Hepatocyte (in vitro differentiated cells): Measurements from ENCODE around the gene OSGIN1. TPM values are rescaled to one million over a fixed set of nuclear protein-coding genes. Genes with fewer than 3 reads are reported as not detected.

Experiments used
- DNase-seq: peaks from one replicate; pipeline ENCODE4 v3.0.0-alpha.2; 2016; ENCODE audit warnings: low spot score
- H2AFZ ChIP-seq: fragments of 200-600 bp; sonication (generic); 2 replicates; pipeline ENCODE4 v1.6.0; 2016; ENCODE audit warnings: antibody characterized with exemption, mild to moderate bottlenecking
- H3K27ac ChIP-seq: fragments of 200-600 bp; sonication (generic); 2 replicates; pipeline ENCODE4 v1.5.1; 2016; ENCODE audit warnings: mild to moderate bottlenecking
- H3K27me3 ChIP-seq: fragments of 200-600 bp; sonication (generic); 2 replicates; pipeline ENCODE4 v1.6.1; 2016
- H3K36me3 ChIP-seq: fragments of 200-600 bp; sonication (generic); replicated peaks from 2 replicates; pipeline ENCODE4 v1.5.1; 2016; ENCODE audit warnings: low read depth; ENCODE audit not compliant: insufficient read depth
- H3K4me1 ChIP-seq: fragments of 200-600 bp; sonication (generic); 2 replicates; pipeline ENCODE4 v1.5.1; 2016; ENCODE audit warnings: mild to moderate bottlenecking, moderate library complexity; ENCODE audit not compliant: insufficient read depth
- H3K4me2 ChIP-seq: fragments of 200-600 bp; sonication (generic); 2 replicates; pipeline ENCODE4 v1.6.0; 2016
- H3K4me3 ChIP-seq: fragments of 200-600 bp; sonication (generic); 2 replicates; pipeline ENCODE4 v1.5.1; 2016; ENCODE audit warnings: mild to moderate bottlenecking
- H3K79me2 ChIP-seq: fragments of 200-600 bp; sonication (generic); 2 replicates; pipeline ENCODE4 v1.6.0; 2017; ENCODE audit warnings: mild to moderate bottlenecking
- H3K9me2 ChIP-seq: fragments of 200-600 bp; sonication (generic); replicated peaks from 2 replicates; pipeline ENCODE4 v1.6.0; 2017; ENCODE audit warnings: mild to moderate bottlenecking; ENCODE audit not compliant: insufficient read depth
- H3K9me3 ChIP-seq: fragments of 200-600 bp; sonication (generic); 2 replicates; pipeline ENCODE4 v1.5.1; 2016; ENCODE audit warnings: low read depth, mild to moderate bottlenecking
- H4K20me1 ChIP-seq: fragments of 200-600 bp; sonication (generic); 2 replicates; pipeline ENCODE4 v1.6.0; 2016; ENCODE audit warnings: mild to moderate bottlenecking; ENCODE audit not compliant: insufficient read depth, poor library complexity, severe bottlenecking
- CTCF ChIP-seq: fragments of 200-600 bp; sonication (generic); IDR thresholded peaks from 2 replicates; pipeline ENCODE4 v1.5.1; 2016; ENCODE audit warnings: antibody characterized with exemption, mild to moderate bottlenecking; ENCODE audit not compliant: poor library complexity
- EZH2 ChIP-seq: fragments of 200-600 bp; sonication (generic); IDR thresholded peaks from 2 replicates; pipeline ENCODE4 v1.6.1; 2016; ENCODE audit warnings: antibody characterized with exemption, mild to moderate bottlenecking, borderline replicate concordance
- EZH2phosphoT487 ChIP-seq: fragments of 200-600 bp; sonication (generic); IDR thresholded peaks from one replicate; pipeline ENCODE4 v1.6.1; 2018; ENCODE audit warnings: antibody characterized with exemption, mild to moderate bottlenecking, low read depth, moderate library complexity; ENCODE audit not compliant: unreplicated experiment, severe bottlenecking
- WGBS: methylation state at CpG from one replicate; pipeline ENCODE4 v1.1.6; 2016; ENCODE audit warnings: low lambda C conversion rate; ENCODE audit errors: missing lambda C conversion rate; 5-methylcytosine and 5-hydroxymethylcytosine counted together
- polyA plus RNA-seq: library from polyadenylated mRNA; unstranded; fragments of >200 nt; fragmentation: Nextera tagmentation; extraction: Ambion mirVana; gene quantifications from 2 replicates; pipeline ENCODE4 v1.2.1, GENCODE V29; 2016
- total RNA-seq: library from RNA; depleted of rRNA; stranded (reverse); fragments of >200 nt; gene quantifications from 2 replicates; pipeline ENCODE4 v1.2.3, GENCODE V29; 2014

The OSGIN1 gene
- total and polyA plus RNA-seq, 2 experiments from 2014 or later = 1.9 to 10.0 TPM

DNA sequence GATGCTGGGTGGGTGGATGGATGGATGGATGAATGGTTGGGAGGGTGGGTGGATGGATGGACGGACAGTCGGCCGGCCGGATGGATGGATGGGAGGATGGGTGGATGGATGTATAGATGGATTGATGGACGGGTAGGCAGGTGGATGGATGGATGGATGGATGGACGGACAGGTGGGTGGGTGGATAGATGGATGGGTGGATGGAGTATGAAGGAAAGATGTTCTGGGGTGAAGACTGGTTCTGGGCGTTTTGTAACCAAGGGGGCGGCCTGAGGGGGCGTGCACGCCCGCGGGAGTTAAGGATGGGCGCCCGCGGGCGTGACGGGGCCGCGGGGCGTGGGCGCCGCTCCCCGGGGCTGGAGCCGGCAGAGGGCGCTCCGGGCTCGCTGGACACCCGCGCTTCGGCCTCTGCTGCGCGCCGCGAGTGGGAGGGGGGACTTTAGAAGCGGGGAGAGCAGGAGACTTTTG, 14.8 kb downstream of the OSGIN1 start, which contains the start of gene NECAB2:
NECAB2 (plus strand) TSS at position 407 of the 468 bp plus-strand sequence. CDS start 405 bp downstream, outside the sequence.
- Histone ChIP-seq H3K9me2 (no peaks in the 10 kb centered on the region), H4K20me1 (no peaks in the 10 kb centered on the region), H2AFZ (no peak within 1 kb of the TSS), H3K79me2 (no peaks in the 10 kb centered on the region), H3K36me3 (no peaks in the 10 kb centered on the region), H3K4me1 (no peaks in the 10 kb centered on the region), H3K27me3 (peaks cover 10% of the 10 kb centered on the region), H3K9me3 (no peaks in the 10 kb centered on the region), H3K4me3 (no peak within 1 kb of the TSS), H3K4me2 (peak within 1 kb of the TSS; percentile 90), H3K27ac (no peak within 1 kb of the TSS)
- peak; percentile 71 for DNase-seq
- no peak for TF ChIP-seq EZH2phosphoT487
- no peak for TF ChIP-seq EZH2
- TF ChIP-seq CTCF = peak; percentile 62
- WGBS = 20% methylated on average over 9 of the region's 35 CpGs

DNA sequence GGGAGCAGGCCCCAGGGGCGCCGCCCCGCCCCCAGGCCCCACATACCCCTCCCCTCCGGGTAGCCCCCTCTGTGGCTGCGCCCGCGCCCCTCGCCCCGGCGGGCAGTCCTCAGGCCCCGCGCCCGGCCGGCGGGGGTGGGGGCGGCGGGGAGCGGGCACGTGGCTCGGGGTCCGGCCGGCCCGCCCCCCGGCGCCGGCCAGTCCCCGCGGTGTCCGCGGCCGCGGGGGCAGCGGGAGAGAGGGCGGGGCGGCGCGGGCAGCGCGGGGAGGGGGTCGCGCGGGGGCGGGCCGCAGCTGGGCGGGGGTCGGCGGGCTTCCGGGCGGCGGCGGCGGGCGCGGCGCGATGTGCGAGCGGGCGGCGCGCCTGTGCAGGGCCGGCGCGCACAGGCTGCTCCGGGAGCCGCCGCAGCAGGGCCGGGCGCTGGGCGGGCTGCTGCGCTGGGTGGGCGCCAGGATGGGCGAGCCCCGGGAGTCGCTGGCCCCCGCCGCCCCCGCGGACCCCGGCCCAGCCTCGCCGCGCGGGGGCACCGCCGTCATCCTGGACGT, 15.3 kb downstream of the OSGIN1 start:
- WGBS = 0% methylated on average over 1 of the region's 87 CpGs
- no peaks in the 10 kb centered on the region for H3K36me3 ChIP-seq
- no peaks in the 10 kb centered on the region for H4K20me1 ChIP-seq
- H3K4me2 ChIP-seq = peak overlapping the region; percentile 90
- H3K27ac ChIP-seq = no peak overlapping the region
- DNase-seq = peak; percentile 38
- H3K9me2 ChIP-seq = no peaks in the 10 kb centered on the region
- no peaks in the 10 kb centered on the region for H3K4me1 ChIP-seq
- H3K4me3 ChIP-seq = no peak overlapping the region
- H2AFZ ChIP-seq = no peak overlapping the region
- H3K27me3 ChIP-seq = peaks cover 10% of the 10 kb centered on the region
- H3K9me3 ChIP-seq = no peaks in the 10 kb centered on the region
- no peaks in the 10 kb centered on the region for H3K79me2 ChIP-seq
- TF ChIP-seq CTCF (no peak), EZH2 (no peak), EZH2phosphoT487 (no peak)

DNA sequence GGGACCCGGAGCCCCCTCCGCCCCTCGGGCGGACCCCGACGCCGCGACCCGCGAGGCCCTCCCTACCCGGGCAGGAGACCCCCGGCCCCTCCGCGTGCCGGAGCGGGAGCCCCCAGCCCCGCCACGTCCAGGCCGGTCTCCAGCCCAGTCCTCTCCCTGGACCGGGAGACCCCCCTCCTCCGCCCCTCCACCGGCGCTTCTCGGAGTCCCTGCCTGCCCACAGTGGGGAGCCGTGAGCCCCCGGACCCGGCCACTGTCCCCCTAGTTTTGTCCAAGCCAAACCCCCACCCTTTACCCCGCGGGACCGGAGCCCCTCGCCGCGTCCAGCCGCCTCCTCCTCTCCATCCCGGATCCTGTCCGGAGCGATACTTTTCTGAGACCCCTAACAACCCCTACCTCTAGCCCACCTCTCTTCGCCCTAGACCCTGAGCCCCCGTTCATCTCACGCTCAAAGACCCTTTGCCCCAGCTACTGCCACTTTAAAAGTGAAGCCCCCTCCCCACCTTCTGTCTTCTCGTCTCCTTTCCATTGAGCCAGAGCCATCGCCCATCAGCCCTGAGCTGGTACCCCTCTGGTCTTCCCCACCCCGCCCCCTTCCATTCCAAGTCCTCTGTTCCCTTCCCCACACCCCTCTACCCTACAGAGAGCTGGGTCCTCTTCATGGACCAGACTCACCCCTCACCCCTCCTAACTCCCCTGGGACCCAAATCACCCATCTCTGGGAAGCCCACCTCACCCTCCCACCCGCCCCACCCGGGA, 16.0 kb downstream of the OSGIN1 start:
- WGBS = 28% methylated on average over 5 of the region's 45 CpGs
- peak overlapping the region; percentile 67 for H3K4me2 ChIP-seq

More for the DNA sequence above, 16.0 kb downstream of the OSGIN1 start:
- Histone ChIP-seq H3K27me3 (peaks cover 10% of the 10 kb centered on the region), H3K9me2 (no peaks in the 10 kb centered on the region), H3K36me3 (no peaks in the 10 kb centered on the region), H3K4me1 (no peaks in the 10 kb centered on the region), H4K20me1 (no peaks in the 10 kb centered on the region), H2AFZ (no peak overlapping the region), H3K27ac (no peak overlapping the region), H3K79me2 (no peaks in the 10 kb centered on the region), H3K4me3 (no peak overlapping the region), H3K9me3 (no peaks in the 10 kb centered on the region)
- DNase-seq = no peak
- TF ChIP-seq EZH2 (peak; percentile 48), CTCF (no peak)
